SK-N-SH (cell line): ENCODE results near the gene EMCN.

ENCODE experiments used
- TAF1 ChIP-seq: IDR thresholded peaks from 2 replicates; pipeline ENCODE4 v1.6.1; 2012; ENCODE audit warnings: low read depth, mild to moderate bottlenecking, low read length, moderate library complexity, borderline replicate concordance
- TF ChIP-seq, protein P1 (sequence below): fragments of 200-600 bp; sonication (generic); IDR thresholded peaks from 2 replicates; pipeline ENCODE4 v1.6.1; 2017; ENCODE audit warnings: antibody characterized with exemption, mild to moderate bottlenecking, moderate library complexity

DNA sequence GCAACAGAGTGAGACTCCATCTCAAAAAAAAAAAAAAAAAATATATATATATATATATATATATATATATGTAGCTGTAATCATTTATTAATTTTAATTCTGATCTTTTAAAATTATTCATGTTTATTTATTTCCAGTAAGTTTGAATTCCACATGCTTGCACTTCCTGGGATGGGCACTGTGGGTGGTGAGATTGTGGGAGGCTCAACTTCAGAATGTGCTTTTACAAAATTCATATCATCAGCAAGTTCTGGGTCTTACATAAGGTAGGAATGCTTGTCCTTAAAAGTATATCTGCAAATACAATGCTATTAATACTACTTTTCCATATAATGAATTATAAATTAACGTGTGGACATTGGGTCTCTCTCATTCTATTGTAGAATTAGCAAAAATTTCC, 156.5 kb downstream of the EMCN start:
- TF ChIP-seq, protein P1, sequence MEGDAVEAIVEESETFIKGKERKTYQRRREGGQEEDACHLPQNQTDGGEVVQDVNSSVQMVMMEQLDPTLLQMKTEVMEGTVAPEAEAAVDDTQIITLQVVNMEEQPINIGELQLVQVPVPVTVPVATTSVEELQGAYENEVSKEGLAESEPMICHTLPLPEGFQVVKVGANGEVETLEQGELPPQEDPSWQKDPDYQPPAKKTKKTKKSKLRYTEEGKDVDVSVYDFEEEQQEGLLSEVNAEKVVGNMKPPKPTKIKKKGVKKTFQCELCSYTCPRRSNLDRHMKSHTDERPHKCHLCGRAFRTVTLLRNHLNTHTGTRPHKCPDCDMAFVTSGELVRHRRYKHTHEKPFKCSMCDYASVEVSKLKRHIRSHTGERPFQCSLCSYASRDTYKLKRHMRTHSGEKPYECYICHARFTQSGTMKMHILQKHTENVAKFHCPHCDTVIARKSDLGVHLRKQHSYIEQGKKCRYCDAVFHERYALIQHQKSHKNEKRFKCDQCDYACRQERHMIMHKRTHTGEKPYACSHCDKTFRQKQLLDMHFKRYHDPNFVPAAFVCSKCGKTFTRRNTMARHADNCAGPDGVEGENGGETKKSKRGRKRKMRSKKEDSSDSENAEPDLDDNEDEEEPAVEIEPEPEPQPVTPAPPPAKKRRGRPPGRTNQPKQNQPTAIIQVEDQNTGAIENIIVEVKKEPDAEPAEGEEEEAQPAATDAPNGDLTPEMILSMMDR = no peak
- no peak for TF ChIP-seq TAF1
